NCI-H128 (cell line): ENCODE results near the gene DCLK1.
A peak's percentile ranks its signal among the peaks of the same experiment; 100 is the strongest.

Experiments used
- DNase-seq: peaks from one replicate; lab custom pipeline; 2025; ENCODE audit not compliant: unreplicated experiment; lab: John Stamatoyannopoulos, UW

The DCLK1 gene

GRCh38 chr13:35909091-35909490, 222.1 kb downstream of the DCLK1 start:
- no peak for DNase-seq

GRCh38 chr13:35908226-35908625, 223.0 kb downstream of the DCLK1 start:
- no peak for DNase-seq

DNA sequence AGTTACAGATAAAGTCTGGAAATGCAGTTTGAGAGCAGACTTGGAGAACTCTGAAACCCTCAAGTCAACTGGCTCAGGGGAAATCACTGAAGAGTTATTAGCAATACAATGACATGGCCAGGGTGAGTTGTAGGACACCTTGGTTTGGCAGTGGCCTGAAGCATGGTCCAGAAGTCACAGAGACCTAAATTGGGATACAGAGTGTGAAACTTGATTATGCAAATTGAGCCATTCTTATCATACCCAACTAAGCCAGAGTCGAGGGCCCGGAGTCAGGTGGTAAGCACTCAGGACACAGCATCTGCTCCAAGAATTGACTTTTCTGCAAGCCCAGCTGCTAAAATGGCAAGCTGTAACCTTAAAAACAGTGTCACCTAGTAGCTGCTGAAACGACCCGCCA, 224.5 kb downstream of the DCLK1 start:
- DNase-seq, result no peak

DNA sequence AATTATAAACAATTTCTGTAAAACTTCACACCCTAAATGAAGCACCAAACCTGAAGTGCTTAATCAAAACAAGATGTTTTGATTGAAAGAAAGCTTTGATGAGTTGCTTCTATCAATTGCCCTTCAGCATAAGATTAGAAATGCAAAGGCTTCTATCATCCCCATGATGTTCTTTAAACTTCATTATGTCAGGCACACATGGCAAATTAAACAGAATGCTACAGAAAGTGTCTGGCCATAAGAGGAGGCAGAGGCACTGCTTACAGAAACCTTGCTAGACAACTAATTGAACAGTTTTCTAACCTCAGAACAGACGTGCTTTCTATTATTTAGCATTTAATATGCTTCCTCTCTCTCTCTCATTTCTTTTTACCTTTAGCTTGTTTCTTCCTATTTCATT, 228.1 kb downstream of the DCLK1 start:
- DNase-seq, result no peak

GRCh38 chr13:35898041-35898440, 233.1 kb downstream of the DCLK1 start:
- no peak for DNase-seq

DNA sequence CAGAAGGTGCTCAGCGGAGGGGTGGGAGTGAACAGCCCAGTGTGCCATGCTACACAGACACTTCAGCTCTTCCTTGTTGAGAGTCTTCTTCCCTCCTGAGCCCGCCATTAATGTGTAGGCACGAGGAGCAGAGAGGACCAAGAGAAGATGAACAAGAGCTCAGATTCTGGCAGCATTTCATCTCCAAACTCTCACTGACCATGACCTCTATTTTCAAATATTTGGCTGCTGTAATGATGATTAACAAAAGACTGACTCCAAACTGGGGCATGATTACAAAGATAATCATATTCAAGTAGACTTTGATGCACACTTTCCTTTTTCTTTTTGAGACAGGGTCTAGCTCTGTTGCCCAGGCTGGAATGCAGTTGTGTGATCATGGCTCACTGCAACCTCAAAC, 236.5 kb downstream of the DCLK1 start:
- no peak for DNase-seq

- no peak for DNase-seq
Observed at GRCh38 chr13:35892837-35893814, 238.1 kb downstream of the DCLK1 start.

DNA sequence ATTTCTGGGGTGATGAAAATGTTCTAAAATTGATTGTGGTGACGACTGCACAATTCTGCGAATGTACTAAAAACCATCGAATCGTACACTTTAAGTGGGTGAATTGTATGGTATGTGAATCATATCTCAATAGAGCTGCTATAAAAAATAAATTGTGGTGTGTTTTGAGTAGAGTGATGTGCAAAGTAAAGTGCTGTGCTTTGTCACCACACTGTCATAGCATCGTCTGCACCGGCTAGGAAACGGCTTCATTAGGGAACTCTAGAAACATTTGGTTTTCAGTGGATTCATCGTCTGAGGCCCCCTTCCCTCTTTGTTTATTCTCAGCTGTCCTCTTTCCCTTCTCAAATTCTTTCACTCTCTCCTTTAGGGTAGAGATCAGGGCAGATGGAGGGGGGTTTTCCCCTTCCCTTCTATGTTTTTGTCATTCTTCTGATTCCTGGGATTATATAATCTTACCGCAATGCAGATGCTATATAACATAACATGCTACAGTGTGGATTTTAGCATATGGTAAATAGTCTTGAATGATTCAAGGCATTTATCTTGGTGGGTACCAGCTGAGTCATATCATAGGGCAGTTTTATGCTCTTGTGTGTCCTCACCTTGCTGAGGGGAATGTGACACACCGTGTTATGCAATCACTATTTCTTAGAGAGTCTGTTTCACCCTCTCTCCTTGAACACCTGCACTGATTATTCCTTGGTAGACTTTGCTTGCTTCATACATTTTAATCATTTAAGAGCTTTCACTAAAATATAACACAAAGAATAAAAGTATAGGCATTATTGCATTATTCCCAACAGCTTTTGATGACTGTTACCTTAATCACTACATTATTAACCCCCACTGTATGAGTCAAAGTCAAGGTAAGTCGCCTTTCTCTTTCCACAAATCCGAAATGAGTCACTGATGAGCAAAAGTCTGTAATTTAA, 239.4 kb downstream of the DCLK1 start:
- no peak for DNase-seq

DNA sequence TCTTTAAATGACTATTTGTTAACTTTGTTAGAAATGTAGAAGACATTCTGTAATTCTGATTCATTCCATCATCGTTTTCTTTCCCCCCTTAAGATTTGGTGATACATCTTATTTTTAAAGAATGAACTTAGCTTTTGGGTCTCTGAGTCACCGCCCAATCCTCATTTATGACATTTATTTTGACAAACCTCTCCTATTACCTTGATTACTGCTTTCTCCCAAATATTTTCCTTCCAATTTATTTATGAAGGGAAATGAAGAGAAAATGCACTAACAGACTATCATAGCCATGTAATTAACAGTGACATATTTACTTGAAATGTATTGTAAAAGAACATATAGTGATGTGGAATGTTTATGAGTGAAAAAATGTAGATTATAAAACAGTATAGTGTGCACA, 241.6 kb downstream of the DCLK1 start:
- DNase-seq, result no peak

DNA sequence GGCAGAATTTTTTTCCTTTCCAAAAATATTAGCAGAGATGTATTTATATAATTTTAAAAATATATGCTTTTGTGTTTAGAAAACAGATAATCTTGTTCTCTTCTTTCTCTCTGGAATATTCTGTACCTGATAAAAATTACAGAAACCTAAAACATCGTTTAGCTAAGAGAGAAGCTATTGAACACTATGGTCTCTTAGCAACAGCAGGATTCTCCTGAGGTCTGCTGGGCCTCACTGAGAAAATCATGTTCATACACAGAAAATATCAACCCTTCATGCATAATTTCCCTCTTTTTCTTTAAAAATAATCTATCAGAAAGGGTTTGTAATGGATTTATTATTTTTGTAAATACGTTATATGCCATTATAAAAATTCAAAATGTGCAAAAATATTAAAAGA, 242.2 kb downstream of the DCLK1 start:
- DNase-seq, result no peak

- DNase-seq, result peak; percentile 48
Observed at GRCh38 chr13:35888457-35888883, 242.7 kb downstream of the DCLK1 start.

- no peak for DNase-seq
Observed at GRCh38 chr13:35887115-35887666, 244.0 kb downstream of the DCLK1 start.

DNA sequence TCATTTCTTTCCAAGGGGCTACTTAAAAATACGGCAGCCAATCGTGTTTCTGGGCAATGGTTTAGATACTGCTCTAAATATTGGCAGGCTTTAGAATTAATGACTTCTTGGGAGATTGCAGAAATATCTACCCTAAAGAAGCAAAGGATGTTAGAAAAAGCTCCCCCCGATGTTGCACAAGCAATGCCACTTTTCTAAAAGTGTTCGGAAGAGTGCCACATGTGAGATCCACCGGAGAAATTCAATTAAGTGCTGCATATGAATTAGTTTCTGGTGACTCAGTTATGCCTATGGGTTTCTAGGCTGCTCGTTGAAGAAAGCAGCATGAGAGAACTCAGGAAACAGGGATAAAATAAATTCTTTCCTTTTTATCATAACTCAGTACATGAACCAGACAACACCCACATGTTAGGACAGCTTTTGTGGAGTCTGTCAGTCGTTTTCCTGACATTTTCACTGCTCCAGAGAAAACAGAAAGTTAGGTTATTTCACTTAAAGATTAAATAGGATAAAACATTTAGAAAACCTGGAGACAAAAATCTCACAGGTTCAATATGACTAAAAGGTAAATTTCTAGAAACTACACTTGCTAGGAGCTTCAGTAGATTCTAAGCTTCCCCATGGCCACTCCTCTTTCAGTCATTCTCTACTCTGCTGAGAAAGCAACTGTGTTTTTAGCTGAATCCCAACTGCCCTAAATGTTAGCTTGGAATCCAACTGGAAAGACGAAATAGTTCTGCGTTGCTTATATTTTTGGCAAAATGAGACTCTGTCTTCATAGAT, 244.7 kb downstream of the DCLK1 start:
- no peak for DNase-seq

DNA sequence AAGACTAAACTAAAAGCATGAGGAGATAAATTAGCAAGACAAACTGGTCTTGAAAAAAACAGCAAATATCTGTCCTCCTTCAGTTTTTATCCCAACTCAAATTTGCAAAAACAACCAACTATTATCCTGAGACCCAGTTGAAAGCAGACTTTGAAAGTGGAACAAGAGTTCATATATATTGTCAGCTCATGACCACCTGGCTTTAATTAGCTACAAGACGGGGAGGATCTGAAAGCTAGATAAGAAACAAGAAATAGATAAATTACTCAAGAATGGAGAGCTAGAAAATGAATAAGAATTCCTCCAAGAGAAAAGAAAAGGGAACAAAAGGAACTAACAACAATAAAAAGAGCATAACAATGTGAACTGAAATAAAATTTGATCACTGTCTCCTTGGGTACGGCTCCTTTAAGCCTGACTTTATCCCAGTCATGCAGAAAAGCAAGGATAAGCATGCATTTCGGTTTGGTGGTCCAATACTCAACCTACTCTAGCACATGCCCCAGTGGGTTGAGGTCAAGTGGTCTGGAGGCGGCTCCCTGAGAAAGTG, 246.9 kb downstream of the DCLK1 start:
- no peak for DNase-seq

GRCh38 chr13:35882722-35883497, 248.3 kb downstream of the DCLK1 start:
- DNase-seq, result no peak

- no peak for DNase-seq
Observed at GRCh38 chr13:35881360-35881759, 249.8 kb downstream of the DCLK1 start.

DNA sequence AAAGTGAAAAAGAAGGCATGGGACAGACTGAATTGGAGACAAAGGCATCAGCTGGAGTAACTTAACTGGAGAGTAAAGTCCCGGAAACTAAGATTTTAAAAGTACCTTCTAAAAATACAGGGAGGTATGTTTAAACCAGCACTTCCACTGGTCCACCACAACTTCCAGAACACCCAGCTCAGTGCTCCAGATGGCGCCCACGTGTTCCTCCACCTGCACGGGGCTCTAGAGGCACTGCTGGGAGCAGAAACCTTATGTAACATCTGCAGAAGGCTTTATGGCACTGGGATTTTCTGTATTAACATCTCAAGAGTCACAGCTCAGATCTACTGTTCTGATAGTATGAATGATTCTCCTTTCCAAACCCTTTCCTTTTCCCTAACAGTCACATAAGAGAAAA, 252.1 kb downstream of the DCLK1 start:
- no peak for DNase-seq

DNA sequence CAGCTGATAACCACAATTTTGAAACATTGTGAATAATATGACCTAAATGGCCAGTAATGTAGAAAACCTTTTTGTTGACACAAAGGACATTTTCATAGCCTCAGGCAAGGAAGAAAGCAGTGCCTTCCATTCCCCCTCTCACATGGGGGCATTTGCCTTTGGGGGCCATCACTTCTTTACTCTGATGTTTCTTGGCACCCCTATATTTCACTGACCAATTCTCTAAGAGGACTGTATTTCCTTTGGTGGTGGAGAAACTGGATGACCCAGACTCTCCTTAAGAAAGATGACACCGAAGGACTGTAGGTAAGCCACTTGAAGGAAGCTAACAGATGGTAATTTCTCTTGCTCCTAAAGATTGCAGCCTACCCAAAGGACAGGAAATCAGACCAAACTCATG, 254.6 kb downstream of the DCLK1 start:
- DNase-seq, result no peak

DNA sequence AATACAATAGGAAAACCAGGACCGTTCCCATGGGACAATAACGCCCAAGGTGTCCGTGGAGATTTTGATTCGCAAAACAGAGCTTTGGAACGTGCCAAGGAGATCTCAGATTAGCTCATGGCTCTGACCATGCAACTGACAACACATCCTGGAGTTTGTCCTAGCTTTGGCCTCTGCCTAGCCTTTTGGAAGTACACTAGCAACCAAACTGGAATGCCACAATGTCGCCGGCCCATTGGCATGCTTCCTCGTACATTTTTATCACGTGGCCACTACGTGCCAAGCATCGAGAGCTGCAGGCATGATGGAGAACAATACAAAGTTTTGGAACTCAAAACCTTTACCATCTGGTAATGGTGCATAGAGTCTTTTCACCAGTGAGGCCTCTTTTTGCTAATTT, 256.5 kb downstream of the DCLK1 start:
- DNase-seq, result no peak

DNA sequence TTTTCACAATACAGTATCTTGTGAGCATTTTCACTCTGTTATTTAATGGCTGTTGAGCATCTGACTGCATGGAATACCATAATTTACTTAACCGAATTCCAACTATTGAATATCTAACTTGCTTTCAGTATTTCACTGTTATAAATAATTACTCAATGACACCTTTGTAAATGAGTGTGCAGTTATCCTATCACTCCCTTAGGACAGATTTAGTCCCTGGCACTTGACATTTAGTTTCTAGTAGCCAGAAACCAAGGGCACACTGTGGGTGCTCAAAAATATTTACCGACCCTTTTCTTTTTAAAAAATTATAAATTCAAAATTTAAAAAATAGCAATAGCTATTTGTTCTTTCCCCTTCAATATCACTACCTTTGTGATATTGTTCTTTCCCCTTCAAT, 258.8 kb downstream of the DCLK1 start:
- no peak for DNase-seq
